NCI-H2171 (cell line): Measurements from ENCODE around the gene MRPS18C.
"Not testable (repeated sequence)": the region's sequence is repeated elsewhere in the genome, so short reads cannot be mapped to it uniquely, and the experiment has no call there.

ENCODE experiments used
- DNase-seq: peaks from one replicate; lab custom pipeline; 2025; lab: John Stamatoyannopoulos, UW

Gene MRPS18C

DNA sequence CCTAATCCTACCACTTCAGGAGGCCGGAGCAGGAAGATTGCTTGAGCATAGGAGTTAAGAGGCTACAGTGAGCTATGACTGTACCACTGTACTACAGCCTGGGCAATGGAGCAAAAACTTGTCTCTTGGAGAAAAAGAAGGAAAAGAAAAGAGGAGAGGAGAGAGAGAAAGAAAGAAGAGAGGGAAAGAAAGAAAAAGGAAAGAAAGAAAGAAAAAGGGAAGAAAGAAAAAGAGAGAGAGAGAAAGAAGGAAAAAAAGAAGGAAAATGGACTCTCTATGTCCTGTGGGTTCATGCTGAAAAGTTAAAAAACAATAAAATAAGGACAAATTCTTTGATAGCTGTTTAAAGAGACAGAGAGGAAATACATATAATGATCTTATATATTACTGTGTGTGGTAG lies 42.3 kb downstream of the MRPS18C start:
- no peak for DNase-seq

- DNase-seq: not testable (repeated sequence)
Measured at GRCh38 chr4:83501671-83502070, 45.8 kb downstream of the MRPS18C start.

- DNase-seq: no peak
Measured at GRCh38 chr4:83503974-83504373, 48.1 kb downstream of the MRPS18C start.

DNA sequence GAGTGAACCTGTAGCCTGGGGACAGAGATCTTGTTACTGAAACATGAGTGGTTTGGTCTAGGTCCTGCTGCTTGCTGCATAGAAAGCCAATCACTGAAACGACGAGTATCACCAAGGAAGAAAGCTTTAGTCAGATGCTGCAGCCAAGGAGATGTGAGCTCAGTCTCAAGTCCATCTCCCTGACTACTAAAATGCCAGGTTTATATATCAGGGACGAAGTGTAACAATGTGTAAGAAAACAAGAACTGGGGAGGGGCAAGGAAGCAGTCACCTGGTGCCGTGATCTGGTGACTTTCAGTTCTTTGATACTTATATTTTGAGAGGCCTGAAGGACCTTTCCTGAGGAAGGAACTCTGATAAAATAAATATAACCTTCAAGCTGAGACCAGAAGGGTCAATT lies 48.6 kb downstream of the MRPS18C start:
- DNase-seq: no peak

- DNase-seq: no peak
Measured at GRCh38 chr4:83504996-83505395, 49.1 kb downstream of the MRPS18C start.

DNA sequence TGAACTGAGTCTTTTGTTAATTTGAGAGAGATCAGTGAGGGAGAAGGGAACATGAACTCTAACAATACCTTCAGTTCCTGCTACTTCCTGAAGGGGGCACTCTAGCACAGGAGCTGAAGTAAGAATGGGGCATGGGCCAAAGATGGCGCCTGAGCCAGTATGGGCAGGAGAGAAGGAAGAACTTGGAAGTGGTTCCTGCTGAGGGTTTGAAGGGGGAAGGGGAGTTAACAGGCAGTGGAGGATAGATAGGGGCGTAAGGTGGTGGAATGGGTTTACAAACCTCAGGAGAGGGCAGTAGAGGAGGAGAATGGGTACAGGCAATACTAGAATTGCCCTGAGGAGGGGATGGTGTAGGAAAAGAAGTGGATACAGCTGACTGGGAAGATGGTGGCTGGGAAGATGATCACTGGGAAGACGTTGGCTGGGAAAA lies 53.3 kb downstream of the MRPS18C start:
- not testable (repeated sequence) for DNase-seq

DNA sequence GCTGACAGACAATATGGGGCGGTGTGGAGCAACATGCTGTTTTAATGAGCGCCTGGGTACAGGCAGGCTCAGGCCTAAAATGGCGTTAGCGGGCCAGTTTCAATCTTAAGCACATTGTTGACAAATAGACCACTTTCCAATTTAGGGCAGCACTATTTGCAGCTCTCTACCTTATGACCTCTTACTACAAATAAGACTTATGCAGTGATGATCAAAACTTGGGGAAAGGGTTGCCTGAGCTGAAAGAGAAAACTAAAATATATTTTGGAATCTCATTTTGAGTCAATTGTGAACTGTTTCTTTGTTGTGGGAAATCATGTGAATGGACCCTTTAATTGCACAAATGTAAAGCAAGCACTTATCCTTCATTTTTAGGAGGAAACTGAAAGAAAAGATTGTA lies 54.6 kb downstream of the MRPS18C start:
- DNase-seq: no peak
